ENCODE results near the gene UBE2D4.

DNA sequence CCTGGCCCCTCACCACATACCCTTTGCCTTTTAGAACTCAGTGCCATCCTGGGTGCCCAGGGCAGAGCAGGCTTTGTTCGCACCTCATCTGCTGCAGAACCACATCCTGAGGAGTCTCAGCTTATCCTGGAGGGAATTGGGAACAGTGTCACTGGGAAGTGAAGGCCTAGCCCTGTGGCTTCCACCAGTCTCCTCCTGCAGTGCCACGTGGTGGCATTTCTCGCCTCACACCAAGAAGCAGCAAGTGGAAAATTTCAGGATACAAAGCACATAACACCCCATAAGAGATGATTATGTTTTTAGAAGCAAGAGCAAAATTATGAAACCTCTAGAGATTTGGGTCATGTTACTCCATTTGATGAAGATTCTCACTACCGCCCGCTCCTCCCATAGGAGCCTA, 26.8 kb downstream of the UBE2D4 start:
- TF ChIP-seq POLR2A (IDR thresholded peaks at IDR 0.05; ENCODE audit: extremely low read depth, insufficient read length) (no peak), CTCF (IDR thresholded peaks at IDR 0.05; ENCODE audit: low read depth, low read length) (no peak), MYC (IDR thresholded peaks at IDR 0.05; ENCODE audit: low read depth, low read length) (no peak)
- TF ChIP-seq, protein P1, sequence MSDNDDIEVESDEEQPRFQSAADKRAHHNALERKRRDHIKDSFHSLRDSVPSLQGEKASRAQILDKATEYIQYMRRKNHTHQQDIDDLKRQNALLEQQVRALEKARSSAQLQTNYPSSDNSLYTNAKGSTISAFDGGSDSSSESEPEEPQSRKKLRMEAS (IDR thresholded peaks at IDR 0.05; ENCODE audit: low read depth, low read length), result no peak
